Duodenal mucosa (tissue), 2 donors: ENCODE data around the gene SKIL.

Experiments
- H3K27ac ChIP-seq: one replicate; pipeline ENCODE4 v1.7.0; 2013; ENCODE audit warnings: low read depth, low read length
- H3K27me3 ChIP-seq, 2 donors: one replicate each; pipeline ENCODE4 v1.7.0; 2013; ENCODE audit warnings: low read length in 2 of 2, control low read depth in 1 of 2; ENCODE audit not compliant: insufficient read depth in 2 of 2, control insufficient read depth in 1 of 2
- H3K36me3 ChIP-seq, 2 donors: one replicate each; pipeline ENCODE4 v1.7.0; 2013; ENCODE audit warnings: low read length in 2 of 2, control low read depth in 1 of 2; ENCODE audit not compliant: insufficient read depth in 2 of 2, control insufficient read depth in 1 of 2
- H3K4me1 ChIP-seq, 2 donors: one replicate each; pipeline ENCODE4 v1.7.0; 2013; ENCODE audit warnings: low read length in 2 of 2, control low read depth in 1 of 2; ENCODE audit not compliant: insufficient read depth in 2 of 2, control insufficient read depth in 1 of 2
- H3K4me3 ChIP-seq, 2 donors: one replicate each; pipeline ENCODE4 v1.7.0; 2013; ENCODE audit warnings: low read length in 2 of 2, low read depth in 1 of 2
- H3K9ac ChIP-seq, 2 donors: one replicate each; pipeline ENCODE4 v1.7.0; 2013; ENCODE audit warnings: low read length in 2 of 2, low read depth in 1 of 2
- H3K9me3 ChIP-seq, 2 donors: one replicate each; pipeline ENCODE4 v1.7.0; 2013; ENCODE audit warnings: low read length in 2 of 2, control low read depth in 1 of 2; ENCODE audit not compliant: control insufficient read depth in 1 of 2

SKIL gene

GRCh38 chr3:170360916-170361315, 3.4 kb downstream of the SKIL start:
- Histone ChIP-seq H3K9me3 (no peaks in the 10 kb centered on the region), H3K4me3 (peak overlapping the region; percentile 9 to 36), H3K27me3 (no peaks in the 10 kb centered on the region), H3K4me1 (peaks cover 18 to 34% of the 10 kb centered on the region in 2 donors), H3K27ac (no peak overlapping the region), H3K9ac (no peak overlapping the region), H3K36me3 (peaks cover 8 to 12% of the 10 kb centered on the region in 2 donors)

DNA sequence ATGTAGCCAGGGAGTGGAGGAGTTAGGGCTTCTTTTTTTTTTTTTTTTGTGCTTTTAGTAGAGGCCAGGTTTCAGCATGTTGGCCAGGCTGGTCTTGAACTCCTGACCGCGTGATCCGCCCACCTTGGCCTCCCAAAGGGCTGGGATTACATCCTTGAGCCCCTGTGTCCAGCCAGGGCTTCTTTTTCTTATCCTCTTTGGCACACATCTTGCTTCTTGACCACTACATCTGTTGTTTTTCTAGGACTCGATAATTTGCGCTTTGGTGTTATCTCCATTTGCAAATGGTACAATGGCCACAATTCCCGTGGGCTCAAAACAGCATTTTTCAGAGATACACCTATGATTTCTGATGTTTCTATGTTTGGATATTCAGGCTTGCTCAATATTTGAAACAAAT, 4.2 kb downstream of the SKIL start:
- peaks cover 15 to 29% of the 10 kb centered on the region in 2 donors for H3K4me1 ChIP-seq
- H3K36me3 ChIP-seq = peaks cover 8 to 12% of the 10 kb centered on the region in 2 donors
- H3K4me3 ChIP-seq = peak overlapping the region; percentile 9 to 37
- no peak overlapping the region for H3K27ac ChIP-seq
- H3K27me3 ChIP-seq = no peaks in the 10 kb centered on the region
- H3K9me3 ChIP-seq = no peaks in the 10 kb centered on the region
- H3K9ac ChIP-seq = no peak overlapping the region

DNA sequence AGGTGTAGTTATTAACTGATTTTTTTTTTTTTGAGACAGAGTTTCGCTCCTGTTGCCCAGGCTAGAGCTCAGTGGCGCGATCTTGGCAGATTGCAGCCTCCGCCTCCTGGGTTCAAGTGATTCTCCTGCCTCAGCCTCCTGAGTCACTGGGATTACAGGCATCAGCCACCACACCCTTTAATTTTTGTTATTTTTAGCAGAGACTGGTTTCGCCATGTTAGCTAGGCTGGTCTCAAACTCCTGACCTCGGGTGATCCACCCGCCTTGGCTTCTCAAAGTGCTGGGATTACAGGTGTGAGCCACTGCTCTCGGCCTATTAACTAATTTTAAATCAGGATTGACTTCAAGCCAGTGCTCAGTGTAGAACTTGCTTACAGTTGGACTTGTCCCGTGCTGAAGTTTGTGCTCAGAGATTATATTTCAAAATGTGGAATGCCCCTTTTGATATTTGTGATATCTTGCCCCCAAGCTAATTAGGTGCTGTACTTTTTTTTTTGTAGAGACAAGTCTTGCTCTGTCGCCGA, 6.0 kb downstream of the SKIL start:
- Histone ChIP-seq H3K36me3 (peaks cover 8 to 12% of the 10 kb centered on the region in 2 donors), H3K9ac (no peak overlapping the region), H3K9me3 (no peaks in the 10 kb centered on the region), H3K4me3 (peak overlapping the region in 1 of 2 donors; percentile 8), H3K27ac (no peak overlapping the region), H3K27me3 (no peaks in the 10 kb centered on the region), H3K4me1 (peaks cover 15 to 26% of the 10 kb centered on the region in 2 donors)

- no peaks in the 10 kb centered on the region for H3K27me3 ChIP-seq
- H3K36me3 ChIP-seq = peaks cover 8 to 12% of the 10 kb centered on the region in 2 donors
- no peak overlapping the region for H3K9ac ChIP-seq
- H3K4me3 ChIP-seq = no peak overlapping the region
- H3K9me3 ChIP-seq = no peaks in the 10 kb centered on the region
- no peak overlapping the region for H3K27ac ChIP-seq
- peaks cover 15 to 19% of the 10 kb centered on the region in 2 donors for H3K4me1 ChIP-seq
These were observed 7.5 kb downstream of the SKIL start for GRCh38 chr3:170364965-170365364.

GRCh38 chr3:170367797-170368196, 10.3 kb downstream of the SKIL start:
- Histone ChIP-seq H3K9ac (no peak overlapping the region), H3K27ac (no peak overlapping the region), H3K27me3 (no peaks in the 10 kb centered on the region), H3K9me3 (no peaks in the 10 kb centered on the region), H3K4me3 (no peak overlapping the region), H3K36me3 (no peaks in the 10 kb centered on the region), H3K4me1 (no peaks in the 10 kb centered on the region)

DNA sequence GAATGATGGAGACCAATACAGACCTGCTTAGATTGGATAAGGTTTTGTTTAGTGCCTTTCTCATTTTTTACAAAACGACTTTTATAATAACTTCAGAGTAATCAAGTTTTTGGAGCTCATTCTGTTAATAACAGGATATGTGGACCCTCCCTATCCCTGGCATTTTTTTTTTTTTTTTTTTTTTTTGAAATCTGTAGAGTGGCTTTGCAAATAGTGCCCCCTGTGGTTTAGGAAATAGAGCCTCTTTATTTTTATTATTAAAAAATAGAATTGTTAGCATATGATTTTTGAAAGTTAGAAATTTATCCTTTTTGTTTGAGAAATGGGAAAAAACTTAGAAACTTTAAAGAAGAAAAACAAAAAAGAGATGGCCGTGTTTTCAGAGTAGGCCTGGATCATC, 11.4 kb downstream of the SKIL start:
- Histone ChIP-seq H3K27ac (no peak overlapping the region), H3K36me3 (no peaks in the 10 kb centered on the region), H3K27me3 (no peaks in the 10 kb centered on the region), H3K4me1 (no peaks in the 10 kb centered on the region), H3K9me3 (no peaks in the 10 kb centered on the region), H3K9ac (no peak overlapping the region), H3K4me3 (no peak overlapping the region)

DNA sequence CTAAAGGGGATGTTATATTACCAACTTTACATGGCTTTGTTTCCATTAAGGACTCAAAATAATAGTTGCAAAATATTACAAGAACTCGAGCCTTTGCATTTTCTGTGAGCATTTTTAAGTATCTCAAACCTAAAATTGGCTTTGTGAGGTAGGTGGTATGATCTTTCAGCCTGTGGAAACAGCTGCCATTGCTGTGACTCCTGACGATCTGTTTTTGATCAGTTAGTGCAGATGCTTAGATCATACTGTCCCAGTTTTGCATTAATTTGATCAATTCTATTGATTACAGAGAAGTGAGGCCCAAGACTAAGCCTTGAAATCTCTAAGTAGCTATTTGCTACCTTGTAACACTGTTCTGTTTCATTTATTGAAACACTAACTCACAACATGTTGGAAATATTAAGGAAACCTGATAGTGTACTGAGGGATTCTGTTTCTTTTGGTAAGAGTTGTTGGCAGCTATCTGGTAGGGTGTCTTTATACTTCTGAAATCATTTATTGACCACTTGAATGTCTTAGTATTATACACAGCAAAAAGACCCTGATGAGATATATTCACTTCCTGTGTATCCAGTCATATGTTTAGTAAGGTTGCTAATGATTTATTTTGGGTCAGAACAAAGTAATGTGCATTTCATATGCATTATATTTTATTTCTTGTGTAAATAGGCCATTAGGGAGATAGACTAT, 14.8 kb downstream of the SKIL start:
- H3K27me3 ChIP-seq = no peaks in the 10 kb centered on the region
- H3K9me3 ChIP-seq = no peaks in the 10 kb centered on the region
- no peak overlapping the region for H3K9ac ChIP-seq
- H3K4me1 ChIP-seq = no peaks in the 10 kb centered on the region
- peaks cover 0 to 3% of the 10 kb centered on the region in 2 donors for H3K36me3 ChIP-seq
- H3K4me3 ChIP-seq = no peak overlapping the region
- no peak overlapping the region for H3K27ac ChIP-seq

- no peak overlapping the region for H3K4me3 ChIP-seq
- no peaks in the 10 kb centered on the region for H3K4me1 ChIP-seq
- no peaks in the 10 kb centered on the region for H3K27me3 ChIP-seq
- H3K27ac ChIP-seq = no peak overlapping the region
- peaks cover 12 to 55% of the 10 kb centered on the region in 2 donors for H3K36me3 ChIP-seq
- H3K9me3 ChIP-seq = peaks cover 0 to 2% of the 10 kb centered on the region in 2 donors
- H3K9ac ChIP-seq = no peak overlapping the region
These were observed 26.1 kb downstream of the SKIL start for GRCh38 chr3:170383567-170383966.

- Histone ChIP-seq H3K9me3 (peaks cover 0 to 2% of the 10 kb centered on the region in 2 donors), H3K27me3 (no peaks in the 10 kb centered on the region), H3K27ac (no peak overlapping the region), H3K36me3 (peaks cover 12 to 62% of the 10 kb centered on the region in 2 donors), H3K4me3 (no peak overlapping the region), H3K9ac (no peak overlapping the region), H3K4me1 (no peaks in the 10 kb centered on the region)
These were observed 29.0 kb downstream of the SKIL start for GRCh38 chr3:170386468-170386867.

GRCh38 chr3:170387950-170388349, 30.4 kb downstream of the SKIL start:
- Histone ChIP-seq H3K36me3 (peaks cover 12 to 60% of the 10 kb centered on the region in 2 donors), H3K9me3 (peaks cover 0 to 2% of the 10 kb centered on the region in 2 donors), H3K4me3 (no peak overlapping the region), H3K4me1 (no peaks in the 10 kb centered on the region), H3K9ac (no peak overlapping the region), H3K27ac (no peak overlapping the region), H3K27me3 (no peaks in the 10 kb centered on the region)
